NCI-H2029 treated with DMSO at 0.1 percent for 48 hours (cell line): ENCODE measurements around the gene SNN.
A peak's percentile ranks its signal among the peaks of the same experiment; 100 is the strongest.

Source experiments
- DNase-seq: peaks from one replicate; lab custom pipeline; 2025; lab: John Stamatoyannopoulos, UW

SNN gene

DNA sequence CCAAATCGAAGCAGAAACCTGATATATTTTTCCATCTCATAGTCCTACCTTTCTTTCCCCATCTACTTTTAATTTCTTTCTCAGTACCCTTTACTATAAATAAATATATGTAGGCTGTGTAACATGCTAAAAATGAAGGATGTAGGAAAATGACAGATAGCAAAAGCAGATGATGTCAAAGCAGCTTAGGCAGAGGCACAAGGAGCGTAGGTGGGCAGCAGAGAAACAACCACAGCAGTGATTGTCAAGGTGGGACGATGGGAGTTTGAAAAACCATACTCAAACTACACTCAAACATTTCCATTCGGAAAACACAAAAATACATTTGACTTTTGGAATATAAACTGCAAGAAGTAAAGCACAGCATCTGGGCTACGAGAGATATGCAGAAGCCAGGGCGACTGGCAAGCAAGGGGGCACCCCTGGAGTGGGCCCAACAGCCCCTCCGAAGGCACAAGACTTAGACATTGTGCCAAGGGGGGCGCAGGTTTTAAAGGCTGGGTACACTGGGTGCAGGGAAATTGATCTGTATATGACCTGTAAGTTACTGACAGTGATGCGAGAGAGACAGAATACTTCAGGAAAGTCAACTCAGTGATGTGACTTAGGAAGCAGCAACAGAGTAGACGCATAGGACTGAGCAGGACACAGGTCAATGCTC, 31.1 kb downstream of the SNN start:
- no peak for DNase-seq

DNA sequence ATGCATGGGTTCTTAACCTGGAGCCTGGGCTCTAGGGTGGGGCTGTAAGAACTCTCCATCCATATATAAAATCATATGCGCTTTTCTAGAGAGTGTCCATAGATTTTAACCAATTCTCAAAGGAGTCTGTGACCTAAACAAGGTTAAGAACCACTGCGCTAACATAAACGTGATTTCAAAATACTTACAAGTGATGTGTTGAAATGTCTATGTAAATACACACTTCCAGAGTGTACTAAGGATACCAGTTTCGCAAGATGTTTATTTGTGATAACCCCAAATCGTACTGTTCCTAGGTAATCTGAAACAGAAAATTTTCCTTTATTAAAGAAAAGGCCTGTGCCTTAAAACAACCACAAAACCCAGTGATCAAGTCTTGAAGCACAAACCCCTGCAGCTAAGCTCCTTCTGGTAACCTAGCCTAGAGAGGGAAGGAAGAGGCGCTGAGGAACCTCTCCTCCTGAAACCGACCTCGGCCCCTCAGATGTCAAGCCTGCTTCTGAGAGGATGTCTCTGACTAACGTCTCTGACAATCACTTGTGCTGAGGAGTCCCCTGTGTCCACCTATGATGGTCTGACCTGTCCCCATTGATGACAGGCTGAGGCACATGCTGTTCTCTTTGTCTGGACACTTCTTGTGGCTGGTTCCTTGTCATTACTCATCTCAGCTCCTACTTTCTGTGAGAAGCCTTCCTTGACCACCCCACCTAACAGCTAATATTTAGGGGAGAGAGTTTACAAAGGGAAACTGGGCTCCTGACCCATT, 32.2 kb downstream of the SNN start:
- no peak for DNase-seq

DNA sequence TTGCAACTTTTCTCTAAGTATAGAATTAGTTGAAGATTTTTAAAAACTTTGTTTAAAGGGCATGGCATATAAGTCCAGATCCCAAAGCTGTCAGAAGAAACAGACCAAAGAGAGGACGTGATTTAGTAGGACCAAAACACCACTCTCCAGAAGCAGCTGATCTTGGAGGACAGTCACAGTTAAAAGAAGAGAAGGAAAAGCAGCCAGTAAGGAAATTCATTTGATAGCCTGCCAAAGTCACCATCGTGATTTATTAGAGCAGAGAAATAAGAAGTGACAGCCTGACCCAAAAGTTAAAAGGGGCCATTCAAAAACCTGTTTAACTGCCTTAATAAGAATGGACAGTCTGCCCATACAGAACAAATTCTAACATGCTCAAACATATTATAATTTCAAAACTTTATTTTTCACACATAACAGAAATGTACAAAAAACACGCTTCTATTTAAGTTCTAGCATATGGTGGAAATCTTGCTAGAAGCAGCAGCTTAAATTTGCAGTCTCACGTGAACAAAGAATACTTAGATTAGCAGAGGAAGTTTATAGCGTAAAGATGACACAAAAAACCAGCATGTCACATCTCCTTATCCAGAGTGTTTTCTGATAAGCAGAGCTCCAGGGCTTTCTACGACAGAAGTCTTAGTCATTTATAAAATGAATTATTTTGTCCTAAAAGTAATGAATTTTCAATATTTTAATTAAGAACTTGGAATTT, 37.2 kb downstream of the SNN start:
- DNase-seq: no peak

DNA sequence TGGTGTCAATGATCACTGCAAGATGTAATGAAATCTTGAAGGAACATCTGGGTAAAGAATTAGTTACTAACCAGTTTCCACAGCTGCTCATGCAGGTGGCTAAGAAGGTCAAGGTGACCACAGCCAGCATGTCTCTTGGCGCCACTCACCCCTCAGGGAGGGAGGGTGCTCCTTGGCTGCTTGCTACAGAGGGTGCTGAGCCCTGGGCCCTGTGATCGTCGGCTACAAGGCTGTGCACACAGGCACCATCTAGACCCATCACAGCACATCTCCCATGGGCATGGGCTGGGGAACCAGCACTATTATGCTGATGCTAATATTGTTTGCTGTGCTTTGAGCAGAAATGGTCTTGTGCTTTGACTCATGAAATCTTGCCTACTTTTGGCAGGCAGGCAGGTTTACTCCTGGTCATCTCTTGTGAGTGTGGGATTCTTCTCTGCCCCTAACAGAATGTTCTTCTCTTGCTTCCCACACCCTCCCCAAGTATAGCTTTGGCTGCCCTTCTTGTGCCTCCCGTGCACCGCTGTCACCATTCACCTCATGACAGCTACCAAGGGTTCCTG, 38.0 kb downstream of the SNN start:
- no peak for DNase-seq

DNA sequence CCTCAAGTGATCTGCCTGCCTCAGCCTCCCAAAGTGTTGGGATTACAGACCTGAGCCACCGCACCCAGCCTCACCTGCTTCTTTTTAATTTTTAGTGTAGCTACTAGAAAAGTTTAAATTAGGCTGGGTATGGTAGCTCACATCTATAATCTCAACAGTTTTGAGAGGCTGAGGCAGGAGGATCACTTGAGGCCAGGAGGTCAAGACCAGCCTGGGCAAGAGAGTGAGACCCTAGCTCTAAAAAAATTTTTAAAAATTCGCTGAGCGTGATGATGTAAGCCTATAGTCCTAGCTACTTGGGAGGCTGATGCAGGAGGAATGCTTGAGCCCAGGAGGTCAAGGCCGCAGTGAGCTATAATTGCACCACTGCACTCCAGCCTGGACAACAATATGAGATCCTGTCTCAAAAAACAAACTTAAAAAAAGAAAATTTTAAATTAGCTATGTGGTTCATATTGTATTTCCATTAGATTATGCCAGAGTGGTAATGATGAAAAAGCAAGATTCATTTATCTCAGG, 39.5 kb downstream of the SNN start:
- DNase-seq: no peak

DNA sequence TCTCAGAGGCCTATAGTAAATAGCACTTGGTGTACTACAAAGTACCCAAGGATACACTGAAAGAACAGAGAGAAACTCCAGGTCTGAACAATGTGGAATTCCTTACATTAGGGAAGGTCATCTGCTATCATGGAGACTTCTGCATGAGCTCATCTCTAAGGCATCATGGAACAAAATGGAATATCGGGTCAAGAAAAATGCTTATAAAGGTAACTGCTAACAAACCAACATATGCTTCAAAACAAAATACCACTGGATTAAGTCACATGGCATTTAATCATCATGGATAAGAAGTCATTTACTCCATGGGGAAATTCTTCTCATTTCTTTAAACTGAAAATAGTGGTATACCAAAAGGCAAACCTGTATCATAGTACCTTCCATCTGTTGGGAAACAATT, 40.2 kb downstream of the SNN start:
- no peak for DNase-seq

DNA sequence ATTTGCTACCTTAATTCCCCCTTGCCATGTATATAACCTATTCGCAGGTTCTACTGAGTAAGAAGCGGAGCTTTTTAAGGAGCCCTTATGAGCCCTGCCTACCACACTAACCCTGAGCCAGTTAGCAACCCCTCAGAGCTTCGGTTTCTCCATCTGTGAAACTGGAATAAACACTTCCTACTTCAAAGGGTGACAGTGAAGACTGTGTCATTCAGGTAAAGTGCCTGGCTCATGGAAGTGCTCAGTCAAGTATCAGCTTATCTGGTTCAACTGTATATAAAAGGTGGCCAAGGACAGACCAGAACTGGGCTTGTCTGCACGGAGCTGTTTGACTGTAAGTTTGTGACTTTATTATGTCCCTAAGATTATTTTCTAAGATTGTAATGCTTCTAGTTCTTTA, 43.4 kb downstream of the SNN start:
- no peak for DNase-seq

DNA sequence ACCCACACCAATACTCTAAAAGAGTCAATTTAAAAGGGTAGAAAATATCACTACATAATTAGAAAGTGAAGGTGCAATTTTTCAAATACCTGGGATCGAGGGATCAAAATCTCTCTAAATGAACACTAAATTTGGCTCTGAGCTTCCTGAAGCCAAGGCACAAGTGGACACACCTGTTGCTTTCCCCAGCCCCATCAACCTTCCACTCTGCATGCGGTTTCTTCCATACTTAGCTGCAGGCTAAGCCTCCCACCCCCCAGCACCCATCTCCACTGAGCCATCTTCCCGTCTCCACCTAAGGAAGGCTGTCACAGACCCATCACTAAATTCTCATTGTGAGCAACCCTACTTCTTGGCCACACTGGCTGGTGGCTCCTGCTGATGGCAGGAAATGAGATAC, 43.9 kb downstream of the SNN start:
- no peak for DNase-seq

DNA sequence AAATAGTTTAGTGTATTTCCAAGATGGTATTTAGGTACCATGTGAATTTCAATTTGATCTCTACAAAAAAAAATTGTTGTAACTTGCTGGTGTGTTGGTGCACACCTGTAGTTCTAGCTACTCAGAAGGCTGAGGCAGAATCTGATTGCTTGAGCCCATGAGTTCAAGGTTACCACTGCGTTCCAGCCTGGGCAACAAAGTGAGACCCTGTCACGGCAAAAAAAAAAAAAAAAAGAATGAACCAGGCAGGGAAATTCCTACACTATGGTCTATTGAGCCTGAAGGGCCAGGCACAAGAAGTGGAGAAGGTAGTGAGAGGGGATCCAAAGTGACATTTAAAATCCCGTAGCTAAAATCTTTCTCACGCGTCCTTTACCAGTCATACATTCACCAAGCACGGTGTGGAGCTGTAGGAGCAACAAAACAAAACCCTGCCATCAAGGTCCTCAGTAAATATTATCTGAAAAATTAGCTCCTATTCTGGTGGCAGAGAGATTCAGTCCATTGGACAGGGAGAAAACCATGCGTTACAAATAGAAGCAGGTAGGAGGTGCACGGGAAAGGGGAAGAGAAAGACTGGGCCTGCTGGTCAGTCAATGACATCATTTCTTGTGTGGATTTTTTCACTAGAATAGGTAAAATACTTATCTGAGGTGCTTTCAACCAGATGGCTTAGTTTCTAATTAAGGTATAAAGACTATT, 47.1 kb downstream of the SNN start:
- DNase-seq: no peak

DNA sequence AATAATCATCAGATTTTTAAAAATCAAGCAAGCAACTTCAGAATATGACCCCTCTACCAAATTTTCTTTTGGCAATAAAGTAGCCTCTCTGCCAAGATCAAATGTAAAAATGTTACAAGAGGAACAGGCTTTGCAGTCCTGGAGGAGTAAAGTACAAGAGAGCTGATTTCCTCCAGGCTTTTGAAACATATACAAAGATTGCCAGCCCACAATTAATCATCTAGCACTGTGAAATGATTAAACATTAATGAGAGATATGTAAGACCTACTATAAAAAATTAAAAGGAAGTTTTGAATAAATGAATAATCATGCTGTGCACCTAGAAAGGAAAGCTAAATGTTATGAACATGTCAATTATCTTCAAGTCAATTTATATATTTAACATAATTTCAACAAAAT, 48.1 kb downstream of the SNN start:
- no peak for DNase-seq

DNA sequence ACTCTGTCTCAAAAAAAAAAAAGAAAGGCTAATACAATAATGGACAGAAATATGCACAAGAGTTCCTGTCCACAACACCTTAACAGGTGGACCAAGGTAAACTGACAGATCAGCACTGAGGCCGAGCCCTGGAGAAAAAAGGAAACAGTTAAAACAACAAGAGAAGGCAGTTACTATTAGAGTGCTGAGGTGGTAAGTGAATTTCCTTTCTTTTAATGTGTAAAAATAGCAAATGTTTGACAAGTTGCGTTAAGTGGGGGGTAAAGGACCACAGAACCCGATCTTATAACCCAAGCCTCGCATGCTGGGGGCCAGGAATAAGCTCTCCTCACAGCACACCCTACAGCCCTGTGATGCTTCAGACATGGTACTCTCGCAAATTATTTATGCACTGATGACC, 49.6 kb downstream of the SNN start:
- DNase-seq: no peak

DNA sequence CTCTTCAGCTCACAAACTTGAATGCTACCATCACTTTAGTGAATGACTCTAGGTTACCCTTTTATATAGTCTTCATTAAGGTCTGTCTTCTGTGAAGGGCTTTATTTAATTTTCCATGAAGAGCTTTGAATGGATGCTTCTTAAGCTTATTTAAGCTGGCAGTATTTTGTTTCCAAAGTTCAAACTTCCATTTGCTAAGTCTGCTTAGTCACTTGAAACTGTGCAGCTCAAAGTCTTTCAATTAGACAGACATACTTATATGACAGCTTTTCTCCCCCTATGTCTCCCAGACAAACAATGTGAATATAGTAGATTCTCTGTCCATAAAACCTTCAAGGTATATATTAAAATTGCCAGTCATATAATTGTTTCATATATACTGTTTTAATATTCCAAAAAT, 50.9 kb downstream of the SNN start:
- DNase-seq: no peak

DNA sequence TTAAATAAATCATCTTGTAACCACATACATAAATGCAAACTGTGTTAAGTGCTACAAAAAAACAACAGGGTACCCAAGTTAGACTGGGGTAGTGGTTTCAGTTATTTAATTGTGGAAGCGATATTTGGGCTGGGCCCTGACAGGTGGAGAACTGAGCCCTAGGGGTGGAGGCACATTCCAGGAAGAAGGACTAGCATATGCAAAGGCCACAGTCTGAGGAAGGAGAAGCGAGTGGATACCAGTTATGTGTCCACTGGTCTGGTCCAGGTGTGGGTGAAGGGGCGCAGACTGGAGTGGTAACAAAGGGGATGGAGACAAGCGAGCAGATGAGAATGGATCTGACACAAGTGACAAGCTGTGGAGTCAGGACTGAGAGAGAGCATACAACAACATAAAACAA, 51.5 kb downstream of the SNN start:
- no peak for DNase-seq

DNA sequence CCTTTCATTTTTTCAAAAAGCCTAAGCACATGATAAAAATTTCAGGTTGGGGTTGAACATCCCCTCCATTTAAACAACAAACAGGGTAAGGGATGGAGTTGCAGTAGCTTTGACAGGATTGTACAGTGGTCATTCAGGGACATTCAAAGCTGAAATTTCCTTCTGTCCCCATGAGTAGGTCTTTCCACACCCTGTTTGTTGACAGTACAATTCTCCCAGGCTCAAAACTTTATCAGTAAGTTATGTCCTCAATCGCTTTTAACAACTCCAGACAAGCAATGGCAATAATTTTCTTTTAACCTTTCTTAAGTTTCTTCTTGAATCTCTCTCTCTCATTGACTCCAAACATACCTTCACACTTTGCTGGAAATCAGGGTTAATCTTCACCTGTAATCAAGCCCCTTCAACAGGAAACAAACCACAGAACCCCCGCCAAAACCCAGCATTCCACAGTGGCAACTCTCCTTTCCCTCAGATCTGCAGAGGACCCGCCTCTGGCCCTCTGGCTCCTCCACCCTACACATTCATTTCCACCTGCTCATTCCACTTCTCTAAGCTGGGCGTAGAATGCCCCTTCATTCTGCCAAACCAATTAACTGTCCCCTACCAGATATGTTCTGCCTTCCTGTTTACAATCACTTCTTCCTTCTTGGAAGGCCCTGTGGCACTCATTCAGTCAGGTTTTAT, 53.7 kb downstream of the SNN start:
- no peak for DNase-seq

DNA sequence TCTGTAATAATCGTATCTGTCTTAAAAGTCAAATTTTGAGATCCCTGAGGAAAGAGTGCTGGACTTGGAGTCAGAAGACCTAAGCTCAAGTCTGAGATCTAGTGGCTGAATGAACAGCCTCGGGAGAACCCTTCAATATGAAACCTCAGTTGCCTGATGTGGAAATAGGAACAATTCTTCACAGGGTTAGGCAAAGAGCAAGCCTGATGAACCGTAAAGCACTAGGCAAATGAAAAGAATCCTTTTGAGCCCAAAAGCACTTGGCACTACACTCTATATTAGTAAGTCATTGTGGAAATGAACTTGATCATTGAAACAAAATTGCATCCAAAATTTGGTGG, 54.2 kb downstream of the SNN start:
- DNase-seq: no peak

DNA sequence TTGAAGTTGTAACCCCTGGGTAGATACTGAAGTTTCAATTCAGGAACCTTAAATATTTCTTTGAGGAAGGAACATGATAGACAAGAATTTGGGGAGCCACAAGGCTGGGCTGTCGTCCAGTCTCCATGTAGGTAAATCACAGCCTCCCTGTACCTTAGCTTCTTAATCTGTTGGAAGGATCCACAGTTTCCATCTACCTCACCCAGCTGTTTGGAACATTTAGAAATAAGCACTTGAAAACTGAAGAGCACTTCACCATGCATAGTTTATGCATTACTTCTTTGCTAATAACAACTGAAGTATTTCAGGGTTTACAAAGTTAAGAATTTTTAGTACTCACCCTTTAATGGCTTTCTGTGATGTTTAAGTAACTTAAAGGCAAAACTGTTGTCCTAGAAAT, 57.2 kb downstream of the SNN start:
- peak; percentile 28 for DNase-seq

DNA sequence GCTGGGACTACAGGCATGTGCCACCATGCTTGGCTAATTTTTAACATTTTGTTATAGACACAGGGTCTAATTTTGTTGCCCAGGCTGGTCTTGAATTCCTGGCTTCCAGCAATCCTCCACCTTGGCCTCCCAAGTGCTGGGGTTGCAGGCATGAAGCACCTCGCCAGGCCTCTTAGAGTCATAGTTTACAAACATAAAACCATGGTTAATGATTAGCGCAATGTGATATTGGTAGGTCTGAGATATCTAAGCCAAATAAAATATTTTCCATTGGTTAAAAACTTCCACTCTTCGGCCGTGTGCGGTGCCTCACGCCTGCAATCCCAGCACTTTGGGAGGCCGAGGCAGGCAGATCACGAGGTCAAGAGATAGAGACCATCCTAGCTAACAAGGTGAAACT, 57.8 kb downstream of the SNN start:
- no peak for DNase-seq

DNA sequence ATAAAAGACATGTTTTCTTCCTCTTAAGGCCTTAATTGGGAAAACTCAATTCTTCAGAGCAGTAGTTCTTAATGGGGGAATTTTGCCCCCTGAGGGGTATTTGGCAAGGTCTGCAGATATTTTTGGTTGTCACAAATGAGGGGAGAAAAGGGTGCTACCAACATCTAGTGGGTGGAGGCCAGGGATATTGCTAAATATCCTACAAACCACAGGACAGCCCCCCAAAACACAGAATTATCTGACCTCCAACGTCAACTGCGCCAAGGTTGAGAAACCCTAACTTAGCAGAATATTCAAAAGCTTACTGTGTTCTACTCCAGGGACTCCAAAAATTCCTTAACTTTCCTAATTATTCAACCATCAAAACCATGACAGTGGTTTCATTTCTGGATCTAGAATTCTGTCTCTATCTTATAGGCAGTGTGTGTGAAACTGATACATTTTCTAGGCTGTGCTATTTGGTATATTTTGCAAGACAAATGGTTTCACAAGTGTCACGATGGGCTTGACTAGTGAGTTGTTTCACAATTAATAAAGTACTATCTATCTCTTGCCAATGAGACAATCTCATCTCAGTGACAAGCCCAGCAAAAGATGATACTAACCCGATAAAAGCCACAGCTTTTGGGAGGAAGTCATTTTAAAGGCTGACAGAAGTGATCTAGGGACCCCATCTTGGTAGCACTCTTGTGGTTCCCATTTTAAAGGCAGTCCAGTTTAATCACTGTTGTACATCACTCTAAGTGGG, 59.7 kb downstream of the SNN start:
- no peak for DNase-seq
